HG02588 (cell line): Measurements from ENCODE around the gene NCS1.

Experiments
- ATAC-seq: cut with Tn5 transposase; IDR thresholded peaks from one replicate; pipeline ENCODE4 v1.9.1; 2021; ENCODE audit warnings: mild to moderate bottlenecking, moderate library complexity; ENCODE audit not compliant: unreplicated experiment

The NCS1 gene

GRCh38 chr9:130193103-130193502 is 20.9 kb downstream of the NCS1 start:
- no peak for ATAC-seq

- no peak for ATAC-seq
These were observed 21.6 kb downstream of the NCS1 start for GRCh38 chr9:130193531-130194377.

- ATAC-seq = no peak
These were observed 22.3 kb downstream of the NCS1 start for GRCh38 chr9:130194378-130194932.

- no peak for ATAC-seq
These were observed 23.4 kb downstream of the NCS1 start for GRCh38 chr9:130195638-130196037.

- ATAC-seq = no peak
These were observed 24.4 kb downstream of the NCS1 start for GRCh38 chr9:130196643-130197042.

- ATAC-seq = no peak
These were observed 25.2 kb downstream of the NCS1 start for GRCh38 chr9:130197386-130197785.

GRCh38 chr9:130197888-130198287 is 25.7 kb downstream of the NCS1 start:
- no peak for ATAC-seq

GRCh38 chr9:130198501-130199179 is 26.4 kb downstream of the NCS1 start:
- ATAC-seq = no peak

- ATAC-seq = no peak
These were observed 27.4 kb downstream of the NCS1 start for GRCh38 chr9:130199605-130200004.

- no peak for ATAC-seq
These were observed 28.0 kb downstream of the NCS1 start for GRCh38 chr9:130200038-130200849.

- no peak for ATAC-seq
These were observed 29.2 kb downstream of the NCS1 start for GRCh38 chr9:130201399-130201873.

GRCh38 chr9:130201974-130202373 is 29.8 kb downstream of the NCS1 start:
- no peak for ATAC-seq

GRCh38 chr9:130204341-130204740 is 32.1 kb downstream of the NCS1 start:
- ATAC-seq = no peak

GRCh38 chr9:130204959-130205358 is 32.8 kb downstream of the NCS1 start:
- no peak for ATAC-seq

- no peak for ATAC-seq
These were observed 33.7 kb downstream of the NCS1 start for GRCh38 chr9:130205912-130206311.

GRCh38 chr9:130206579-130206978 is 34.4 kb downstream of the NCS1 start:
- ATAC-seq = no peak

GRCh38 chr9:130207241-130207992 is 35.2 kb downstream of the NCS1 start:
- ATAC-seq = no peak

- ATAC-seq = no peak
These were observed 36.6 kb downstream of the NCS1 start for GRCh38 chr9:130208600-130209347.

- ATAC-seq = no peak
These were observed 37.2 kb downstream of the NCS1 start for GRCh38 chr9:130209422-130209821.
